HEK293T (cell line): ENCODE measurements around the gene RAD51C.

Experiments
- CTCF ChIA-PET: fragments of 350-600 bp; formaldehyde crosslinking; extraction: SDS; loops from one replicate; lab custom pipeline; 2021; ENCODE audit warnings: antibody characterized with exemption, inconsistent platforms; lab: Yijun Ruan, JAX
- POLR2A ChIA-PET: fragments of 350-600 bp; formaldehyde crosslinking; extraction: SDS; loops from one replicate; lab custom pipeline; 2020; ENCODE audit warnings: antibody characterized with exemption, inconsistent platforms; lab: Yijun Ruan, JAX
- DNase-seq: peaks from one replicate; pipeline ENCODE4 v3.0.0; 2012; ENCODE audit warnings: mixed read lengths; ENCODE audit errors: extremely low spot score
- ARNT ChIP-seq: fragments of 450-650 bp; IDR thresholded peaks from 2 replicates; pipeline ENCODE4 v1.6.1; 2017; ENCODE audit warnings: mild to moderate bottlenecking
- BHLHE40 ChIP-seq: fragments of 450-650 bp; IDR thresholded peaks from 2 replicates; pipeline ENCODE4 v1.6.1; 2016; ENCODE audit warnings: mild to moderate bottlenecking, moderate library complexity, borderline replicate concordance
- CTBP1 ChIP-seq: fragments of 450-650 bp; IDR thresholded peaks from 2 replicates; pipeline ENCODE4 v1.6.1; 2016; ENCODE audit warnings: borderline replicate concordance
- ELF4 ChIP-seq: fragments of 450-650 bp; IDR thresholded peaks from 2 replicates; pipeline ENCODE4 v1.6.1; 2017; ENCODE audit warnings: antibody characterized with exemption
- FOXA1 ChIP-seq: fragments of 450-650 bp; IDR thresholded peaks from 2 replicates; pipeline ENCODE4 v1.6.1; 2016; ENCODE audit warnings: mild to moderate bottlenecking
- FOXK2 ChIP-seq: fragments of 450-650 bp; IDR thresholded peaks from 2 replicates; pipeline ENCODE4 v1.6.1; 2016; ENCODE audit warnings: mild to moderate bottlenecking
- FOXM1 ChIP-seq: fragments of 450-650 bp; IDR thresholded peaks from 2 replicates; pipeline ENCODE4 v1.6.1; 2017; ENCODE audit warnings: mild to moderate bottlenecking, borderline replicate concordance
- HDGF ChIP-seq: fragments of 450-650 bp; IDR thresholded peaks from 2 replicates; pipeline ENCODE4 v1.6.1; 2017; ENCODE audit warnings: antibody characterized with exemption, borderline replicate concordance
- L3MBTL2 ChIP-seq: fragments of 450-650 bp; conservative IDR thresholded peaks from 2 replicates; pipeline ENCODE4 v1.6.1; 2016; ENCODE audit warnings: mild to moderate bottlenecking
- LEF1 ChIP-seq: fragments of 450-650 bp; IDR thresholded peaks from 2 replicates; pipeline ENCODE4 v1.6.1; 2017; ENCODE audit warnings: mild to moderate bottlenecking, borderline replicate concordance
- NFRKB ChIP-seq: fragments of 450-650 bp; IDR thresholded peaks from 2 replicates; pipeline ENCODE4 v1.6.1; 2016; ENCODE audit warnings: mild to moderate bottlenecking, moderate library complexity
- SP1 ChIP-seq: fragments of 450-650 bp; IDR thresholded peaks from 2 replicates; pipeline ENCODE4 v1.6.1; 2017
- SUZ12 ChIP-seq: fragments of 450-650 bp; IDR thresholded peaks from 2 replicates; pipeline ENCODE4 v1.6.1; 2016; ENCODE audit warnings: mild to moderate bottlenecking
- TARDBP ChIP-seq: fragments of 450-650 bp; IDR thresholded peaks from 2 replicates; pipeline ENCODE4 v1.6.1; 2016
- ZNF384 ChIP-seq: fragments of 450-650 bp; IDR thresholded peaks from 2 replicates; pipeline ENCODE4 v1.6.1; 2016
- TF ChIP-seq, protein P1 (sequence below): fragments of 450-650 bp; IDR thresholded peaks from 2 replicates; pipeline ENCODE4 v1.6.1; 2016

RAD51C gene

DNA sequence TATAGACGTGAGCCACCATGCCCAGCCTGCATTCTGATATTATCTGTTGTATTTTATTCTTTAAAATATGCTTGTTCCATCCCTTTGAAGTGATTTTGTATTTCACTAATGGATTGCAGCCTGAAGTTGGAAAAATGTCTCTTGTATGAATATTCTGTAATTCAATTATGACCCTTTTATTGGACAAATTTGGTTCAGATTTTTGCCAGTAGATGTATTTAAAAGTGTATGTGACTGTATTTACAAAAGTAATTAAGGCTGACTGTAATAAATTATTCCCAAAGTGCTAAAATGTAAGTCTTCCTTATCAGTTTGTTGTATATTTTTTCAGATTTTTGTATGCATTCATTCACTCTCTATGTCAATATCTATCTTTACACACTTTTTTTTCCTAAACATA lies 87.0 kb downstream of the RAD51C start:
- POLR2A ChIA-PET, result no interaction called here
- no peak for DNase-seq
- CTCF ChIA-PET, result no interaction called here
- TF ChIP-seq FOXK2 (no peak), SP1 (no peak), CTBP1 (no peak), FOXM1 (no peak), NFRKB (no peak)

DNA sequence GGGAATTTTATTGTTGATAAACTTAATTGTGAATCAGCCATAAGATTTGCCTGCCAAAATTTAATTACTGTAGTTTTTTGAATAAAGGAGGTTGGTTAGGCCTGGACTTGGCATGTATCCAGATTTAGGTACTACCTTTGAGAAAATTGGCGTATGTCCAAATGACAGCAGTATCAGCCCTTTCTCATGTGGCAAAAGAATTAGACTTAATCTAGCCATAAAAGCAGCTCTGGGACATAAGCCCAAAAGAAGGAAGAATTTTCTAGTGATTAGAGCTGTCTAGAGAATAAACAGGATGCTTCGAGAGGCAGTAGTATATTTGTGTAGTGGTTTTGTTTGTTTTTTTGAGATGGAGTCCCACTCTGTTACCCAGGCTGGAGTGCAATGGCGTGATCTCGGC lies 91.0 kb downstream of the RAD51C start:
- no peak for DNase-seq
- ChIA-PET CTCF (no interaction called here), POLR2A (no interaction called here)

DNA sequence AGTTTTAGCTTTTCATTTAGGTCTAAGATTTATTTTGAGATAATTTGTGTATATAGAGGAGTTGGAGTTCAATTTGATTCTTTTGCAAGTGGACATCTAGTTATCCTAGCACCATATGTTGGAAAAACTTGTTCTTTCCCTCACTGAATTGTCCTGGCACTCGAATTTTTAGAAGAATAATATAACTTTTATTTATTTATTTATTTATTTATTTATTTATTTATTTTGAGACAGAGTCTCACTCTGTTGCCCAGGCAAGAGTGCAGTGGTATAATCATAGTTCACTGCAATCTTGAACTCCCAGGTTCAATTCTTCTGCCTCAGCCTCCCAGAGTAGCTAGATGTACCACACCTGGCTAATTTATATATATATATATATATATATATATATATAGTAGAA lies 92.7 kb downstream of the RAD51C start:
- ChIA-PET CTCF (no interaction called here), POLR2A (no interaction called here)
- DNase-seq, result no peak
- TF ChIP-seq ARNT (no peak), CTBP1 (no peak), FOXK2 (no peak), TARDBP (no peak), SP1 (no peak), L3MBTL2 (no peak), BHLHE40 (no peak), LEF1 (no peak), FOXM1 (no peak), SUZ12 (no peak), ZNF384 (no peak), FOXA1 (no peak), NFRKB (no peak)
- TF ChIP-seq, protein P1, sequence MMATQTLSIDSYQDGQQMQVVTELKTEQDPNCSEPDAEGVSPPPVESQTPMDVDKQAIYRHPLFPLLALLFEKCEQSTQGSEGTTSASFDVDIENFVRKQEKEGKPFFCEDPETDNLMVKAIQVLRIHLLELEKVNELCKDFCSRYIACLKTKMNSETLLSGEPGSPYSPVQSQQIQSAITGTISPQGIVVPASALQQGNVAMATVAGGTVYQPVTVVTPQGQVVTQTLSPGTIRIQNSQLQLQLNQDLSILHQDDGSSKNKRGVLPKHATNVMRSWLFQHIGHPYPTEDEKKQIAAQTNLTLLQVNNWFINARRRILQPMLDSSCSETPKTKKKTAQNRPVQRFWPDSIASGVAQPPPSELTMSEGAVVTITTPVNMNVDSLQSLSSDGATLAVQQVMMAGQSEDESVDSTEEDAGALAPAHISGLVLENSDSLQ, result no peak

More for the DNA sequence above, 91.0 kb downstream of the RAD51C start:
- TF ChIP-seq HDGF (no peak), BHLHE40 (no peak), CTBP1 (no peak), NFRKB (no peak), ARNT (no peak), ELF4 (no peak), FOXK2 (no peak)
